K562 (cell line): ENCODE data around the gene MSS51. TPM values are rescaled to one million over a fixed set of nuclear protein-coding genes. Genes with fewer than 3 reads are reported as not detected.
A peak's percentile ranks its signal among the peaks of the same experiment; 100 is the strongest.

Source experiments
- ATAC-seq: fragments of 200-7000 bp; cut with Tn5 transposase; 3 replicates; pipeline ENCODE4 v1.9.1; 2020; ENCODE audit warnings: moderate library complexity
- BruUV-seq: library from RNA; stranded (reverse); fragments of 400-500 nt; replicated peaks from 2 replicates; lab custom pipeline; 2021; lab: Mats Ljungman, UMichigan
- CTCF ChIA-PET: fragments of 300-600 bp; formaldehyde crosslinking; extraction: SDS; loops from one replicate; lab custom pipeline; 2021; ENCODE audit warnings: low intra/inter-chr PET ratio; lab: Yijun Ruan, JAX
- POLR2A ChIA-PET: fragments of 300-600, 350-650 bp; sonication (Branson Sonifier 250); formaldehyde crosslinking; extraction: SDS; loops from one replicate; lab custom pipeline; 2021; ENCODE audit warnings: antibody characterized with exemption, inconsistent platforms; lab: Yijun Ruan, JAX
- DNase-seq, 4 experiments: peaks; one replicate each; pipeline versions ENCODE4 v3.0.0 to v3.0.0-alpha.2; 2011 to 2018; ENCODE audit warnings: low spot score in 3 of 4, mixed read lengths in 3 of 4; ENCODE audit errors: extremely low read depth in 1 of 4
- FAIRE-seq: peaks from 2 replicates; lab custom pipeline; 2011; peaks lifted over from hg19 to GRCh38; lab: Jason Lieb, UNC
- H2AFZ ChIP-seq: 2 replicates; pipeline ENCODE4 v1.6.0; 2011; ENCODE audit warnings: low read depth, low read length, control low read depth, inconsistent platforms
- H3K27ac ChIP-seq: fragments of 200-600 bp; 3 replicates; pipeline ENCODE4 v1.8.0; 2011; ENCODE audit warnings: low read depth, mild to moderate bottlenecking, control low read depth, inconsistent platforms, low read length, moderate library complexity, mixed read lengths; ENCODE audit errors: extremely low read depth
- H3K27me3 ChIP-seq, 2 experiments: fragments of 300-600 bp in 1 of 2; 2 replicates in 1 of 2; 3 replicates in 1 of 2; pipeline versions ENCODE4 v1.6.0 to v1.8.0; 2011; ENCODE audit warnings: inconsistent platforms in 2 of 2, low read length in 2 of 2, mild to moderate bottlenecking in 1 of 2, mixed read lengths in 1 of 2, moderate library complexity in 1 of 2; ENCODE audit not compliant: control insufficient read depth in 2 of 2, insufficient read depth in 2 of 2
- H3K36me3 ChIP-seq: fragments of 300-600 bp; 3 replicates; pipeline ENCODE4 v1.8.0; 2011; ENCODE audit warnings: mild to moderate bottlenecking, low read length, inconsistent platforms; ENCODE audit not compliant: control insufficient read depth, insufficient read depth
- H3K4me1 ChIP-seq, 2 experiments: fragments of 200-600 bp in 1 of 2; replicated peaks in 1 of 2; 2 replicates in 1 of 2; 3 replicates in 1 of 2; pipeline versions ENCODE4 v1.5.1 to v1.8.0; 2011; ENCODE audit warnings: inconsistent platforms in 2 of 2, low read length in 2 of 2, mild to moderate bottlenecking in 1 of 2, mixed read lengths in 1 of 2, moderate library complexity in 1 of 2; ENCODE audit not compliant: control insufficient read depth in 2 of 2, insufficient read depth in 2 of 2
- H3K4me2 ChIP-seq: 2 replicates; pipeline ENCODE4 v1.6.1; 2011; ENCODE audit warnings: low read length, control low read depth, inconsistent platforms, mixed read lengths; ENCODE audit not compliant: insufficient read depth
- H3K4me3 ChIP-seq: fragments of 200-600 bp; sonication (generic), shearing (Covaris generic); 2 replicates; pipeline ENCODE4 v1.5.1; 2016; ENCODE audit warnings: control low read depth, inconsistent platforms
- H3K79me2 ChIP-seq: fragments of 200-600 bp; 3 replicates; pipeline ENCODE4 v1.8.0; 2011; ENCODE audit warnings: low read length, inconsistent platforms; ENCODE audit not compliant: control insufficient read depth, insufficient read depth
- H3K9ac ChIP-seq, 2 experiments: 2 replicates each; pipeline versions ENCODE4 v1.6.0 to v1.6.1; 2011; ENCODE audit warnings: low read depth in 2 of 2, low read length in 2 of 2, control low read depth in 1 of 2, inconsistent platforms in 1 of 2, mild to moderate bottlenecking in 1 of 2, mixed read lengths in 1 of 2; ENCODE audit not compliant: insufficient read depth in 1 of 2
- H3K9me1 ChIP-seq: one replicate; pipeline ENCODE4 v1.6.0; 2011; ENCODE audit warnings: inconsistent platforms, mild to moderate bottlenecking, low read length, moderate library complexity; ENCODE audit not compliant: control insufficient read depth, insufficient read depth
- H3K9me3 ChIP-seq: replicated peaks from 2 replicates; pipeline ENCODE4 v1.5.1; 2011; ENCODE audit warnings: low read depth, low read length, inconsistent platforms; ENCODE audit not compliant: control insufficient read depth, insufficient read depth
- H4K20me1 ChIP-seq: replicated peaks from 2 replicates; pipeline ENCODE4 v1.6.1; 2011; ENCODE audit warnings: low read length, inconsistent platforms, mixed read lengths; ENCODE audit not compliant: control insufficient read depth, insufficient read depth
- ATF3 ChIP-seq, 2 experiments: fragments of 450-650 bp in 1 of 2; sonication (generic) in 1 of 2; formaldehyde crosslinking in 1 of 2; IDR thresholded peaks in 1 of 2; conservative IDR thresholded peaks in 1 of 2; 2 replicates each; pipeline versions ENCODE4 v1.6.1 to v1.8.1; 2016 to 2023; ENCODE audit warnings: mild to moderate bottlenecking in 2 of 2, moderate library complexity in 2 of 2, inconsistent platforms in 1 of 2, missing genetic modification reagents in 1 of 2
- CBFA2T3 ChIP-seq: fragments of 450-650 bp; IDR thresholded peaks from 2 replicates; pipeline ENCODE4 v1.6.1; 2017
- CEBPB ChIP-seq: fragments of 450-650 bp; IDR thresholded peaks from 2 replicates; pipeline ENCODE4 v1.6.1; 2016; ENCODE audit warnings: missing genetic modification characterization, missing compliant biosample characterization
- CREM ChIP-seq: IDR thresholded peaks from 2 replicates; pipeline ENCODE4 v1.6.1; 2014; ENCODE audit warnings: antibody characterized with exemption, low read depth
- DMBX1 ChIP-seq: fragments of 250-450 bp; sonication (Bioruptor Pico); IDR thresholded peaks from 2 replicates; pipeline ENCODE4 v1.8.0; 2022; ENCODE audit warnings: inconsistent platforms, mild to moderate bottlenecking, moderate library complexity, borderline replicate concordance
- HDAC1 ChIP-seq, 2 experiments: fragments of 450-650 bp; IDR thresholded peaks; 2 replicates each; pipeline ENCODE4 v1.6.1; 2016 to 2017; ENCODE audit warnings: inconsistent platforms in 1 of 2, mild to moderate bottlenecking in 1 of 2, moderate library complexity in 1 of 2
- HES1 ChIP-seq: fragments of 450-650 bp; IDR thresholded peaks from 2 replicates; pipeline ENCODE4 v1.6.1; 2016; ENCODE audit warnings: low read depth, mild to moderate bottlenecking, moderate library complexity
- MYNN ChIP-seq, 2 experiments: sonication (generic); formaldehyde crosslinking in 1 of 2; IDR thresholded peaks; 2 replicates each; pipeline versions ENCODE4 v1.5.0 to v1.6.1; 2016 to 2020; ENCODE audit warnings: antibody characterized with exemption in 1 of 2, missing genetic modification reagents in 1 of 2
- NCOA4 ChIP-seq: fragments of 450-650 bp; IDR thresholded peaks from 2 replicates; pipeline ENCODE4 v1.6.1; 2018; ENCODE audit warnings: mild to moderate bottlenecking; ENCODE audit not compliant: partially characterized antibody
- NKRF ChIP-seq: fragments of 450-650 bp; IDR thresholded peaks from 2 replicates; pipeline ENCODE4 v1.6.1; 2016; ENCODE audit warnings: borderline replicate concordance
- PHB2 ChIP-seq: fragments of 450-650 bp; IDR thresholded peaks from 2 replicates; pipeline ENCODE4 v1.6.1; 2017; ENCODE audit warnings: low read depth
- ZNF695 ChIP-seq: fragments of 450-650 bp; formaldehyde crosslinking; IDR thresholded peaks from 2 replicates; pipeline ENCODE4 v1.4.0; 2020; ENCODE audit warnings: mild to moderate bottlenecking, moderate library complexity
- WGBS: fragments of 100-300 bp; shearing (Covaris generic); methylation state at CpG from one replicate; pipeline ENCODE4 v1.1.6; 2016; ENCODE audit warnings: low coverage, mixed read lengths; ENCODE audit not compliant: insufficient coverage; ENCODE audit errors: missing lambda C conversion rate; 5-methylcytosine and 5-hydroxymethylcytosine counted together
- in situ Hi-C: fragments of 300-500 bp; cut with MboI; formaldehyde crosslinking; loops from 4 replicates; pipeline ENCODE4 v1.15.0; 2018; ENCODE audit warnings: inconsistent platforms, mixed read lengths
- intact Hi-C: fragments of 100-400 bp; cut with micrococcal nuclease; formaldehyde crosslinking; loops from 2 replicates; pipeline ENCODE4 v1.14.2; 2022
- polyA plus RNA-seq, 8 experiments: library from polyadenylated mRNA; depleted of rRNA in 4 of 8; stranded (reverse) in 5 of 8; unstranded in 3 of 8; fragments of >200 nt; fragmentation: Nextera tagmentation in 2 of 8; fragmentation: Illumina TruSeq in 1 of 8; extraction: Ambion mirVana in 2 of 8; extraction: Trizol in 1 of 8; gene quantifications; 2 replicates each; pipeline versions ENCODE4 v1.2.1 to v1.2.3, GENCODE V29; 2011 to 2014; ENCODE audit warnings: inconsistent platforms in 1 of 8, missing spikeins in 1 of 8
- total RNA-seq, 7 experiments: library from RNA; depleted of rRNA in 6 of 7; stranded (reverse); fragments of >200 nt in 6 of 7; fragmentation: Illumina TruSeq in 2 of 7; extraction: Trizol in 2 of 7; gene quantifications; 2 replicates each; pipeline versions ENCODE4 v1.2.1 to v1.2.3, GENCODE V29; 2011 to 2021; ENCODE audit warnings: low replicate concordance in 1 of 7
- TF ChIP-seq, protein P1 (sequence below): sonication (generic); formaldehyde crosslinking; IDR thresholded peaks from 2 replicates; pipeline ENCODE4 v1.8.1; 2023; ENCODE audit warnings: mild to moderate bottlenecking, missing genetic modification reagents, moderate library complexity

MSS51 gene
- total and polyA plus RNA-seq, 9 of the 15 experiments (the other 6 are each of a cell fraction or from before 2014, with no cell fraction given): 0.28 to 1.8 (median 1.2) TPM

DNA sequence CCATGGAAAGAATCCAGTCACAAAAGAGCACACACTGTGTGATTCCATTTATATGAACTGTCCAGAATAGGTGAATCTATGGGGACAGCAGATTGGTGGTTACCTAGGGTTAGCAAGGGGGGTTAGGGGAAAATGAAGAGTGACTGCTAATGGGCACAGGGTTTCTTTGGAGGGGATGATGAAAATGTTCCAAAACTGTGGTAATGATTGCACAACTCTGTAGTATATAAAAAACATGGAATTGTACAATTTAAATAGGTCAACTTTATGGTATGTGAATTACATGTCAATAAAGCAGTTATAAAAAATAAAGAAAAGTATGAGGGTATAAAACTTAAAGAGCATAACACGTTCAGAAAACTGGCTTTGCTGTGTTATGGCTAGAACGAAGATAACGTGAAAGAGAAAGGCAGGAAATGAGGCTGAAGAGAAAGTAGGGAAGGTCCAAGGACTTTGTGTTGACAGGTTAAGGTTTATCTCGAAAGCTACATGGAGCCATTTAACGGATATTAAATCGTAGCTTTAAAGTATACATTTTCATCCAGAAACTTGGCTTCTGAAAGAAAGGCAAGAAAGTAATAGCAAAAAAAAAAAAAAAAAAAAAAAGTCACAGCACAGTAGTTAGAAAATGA, 26.4 kb upstream of the MSS51 start (continued):
- peak; percentile 52; the same call in 1 of the 2 replicates for TF ChIP-seq ATF3 (IDR thresholded peaks at IDR 0.05)
- no peak for TF ChIP-seq ATF3 (CRISPR knock-in tag; conservative IDR thresholded peaks at IDR 0.05)
- peak; percentile 96 for TF ChIP-seq CEBPB
- TF ChIP-seq, all 486 proteins: peak for 23

GRCh38 chr10:73456187-73456890, 23.0 kb upstream of the MSS51 start:
- no peaks in the 10 kb centered on the region for H3K79me2 ChIP-seq
- H2AFZ ChIP-seq: no peak overlapping the region
- no peak overlapping the region for H3K4me3 ChIP-seq
- H3K27me3 ChIP-seq: no peaks in the 10 kb centered on the region
- no peaks in the 10 kb centered on the region for H3K9me1 ChIP-seq
- 2% methylated on average over 2 of the region's 2 CpGs for WGBS
- intact Hi-C loops: loop anchor here (2.0 to 5.0 kb wide), 2 partner anchors 42 to 209 kb away; partner anchors contain the start of genes ANXA7 and DNAJC9
- peaks cover 6% of the 10 kb centered on the region; the same call in 1 of the 2 replicates for H3K9me3 ChIP-seq
- H3K36me3 ChIP-seq: peaks cover 15% of the 10 kb centered on the region; the same call in 2 of the 3 replicates
- DNase-seq (peak; percentile 74 to 96 (median 86)), ATAC-seq (peak; percentile 89), FAIRE-seq (peak; percentile 99)
- H3K4me1 ChIP-seq: peaks cover 14 to 25% of the 10 kb centered on the region in 2 experiments; a peak in 4 of 5 replicates
- CTCF ChIA-PET: no interaction called here
- BruUV-seq: no TSS peak
- peak overlapping the region; percentile 62; the same call in 2 of the 3 replicates for H3K27ac ChIP-seq
- H4K20me1 ChIP-seq: no peaks in the 10 kb centered on the region
- POLR2A ChIA-PET: interaction anchor here (0.8 to 1.4 kb wide), 6 partner anchors 9 to 43 kb away, joined by 3 to 5 read pairs (median 4); partner anchors contain the start of gene MSS51
- no peak overlapping the region for H3K9ac ChIP-seq
- in situ Hi-C loops: no loop called here
- H3K4me2 ChIP-seq: no peak overlapping the region
- TF ChIP-seq DMBX1 (CRISPR knock-in tag) (peak; percentile 96), NKRF (peak; percentile 15; the same call in 1 of the 2 replicates), NCOA4 (peak; percentile 80), HES1 (peak; percentile 89), ZNF695 (no peak), HDAC1 (IDR thresholded peaks at IDR 0.05) (peak; percentile 63 to 98; a peak in 3 of 4 replicates), PHB2 (peak; percentile 99), CREM (peak; percentile 82), MYNN (IDR thresholded peaks at IDR 0.05) (peak; percentile 80), MYNN (CRISPR knock-in tag; IDR thresholded peaks at IDR 0.05) (no peak), CBFA2T3 (peak; percentile 100)
- TF ChIP-seq, protein P1, sequence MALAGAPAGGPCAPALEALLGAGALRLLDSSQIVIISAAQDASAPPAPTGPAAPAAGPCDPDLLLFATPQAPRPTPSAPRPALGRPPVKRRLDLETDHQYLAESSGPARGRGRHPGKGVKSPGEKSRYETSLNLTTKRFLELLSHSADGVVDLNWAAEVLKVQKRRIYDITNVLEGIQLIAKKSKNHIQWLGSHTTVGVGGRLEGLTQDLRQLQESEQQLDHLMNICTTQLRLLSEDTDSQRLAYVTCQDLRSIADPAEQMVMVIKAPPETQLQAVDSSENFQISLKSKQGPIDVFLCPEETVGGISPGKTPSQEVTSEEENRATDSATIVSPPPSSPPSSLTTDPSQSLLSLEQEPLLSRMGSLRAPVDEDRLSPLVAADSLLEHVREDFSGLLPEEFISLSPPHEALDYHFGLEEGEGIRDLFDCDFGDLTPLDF (CRISPR knock-in tag): no peak
